GM15510 (cell line): ENCODE measurements around the gene ZBTB32.
A peak's percentile ranks its signal among the peaks of the same experiment; 100 is the strongest.

Source experiments
- POLR2A ChIP-seq: IDR thresholded peaks from 3 replicates; pipeline ENCODE4 v1.6.1; 2011; ENCODE audit warnings: borderline replicate concordance; ENCODE audit not compliant: insufficient read length; ENCODE audit errors: extremely low read depth

Gene ZBTB32

DNA sequence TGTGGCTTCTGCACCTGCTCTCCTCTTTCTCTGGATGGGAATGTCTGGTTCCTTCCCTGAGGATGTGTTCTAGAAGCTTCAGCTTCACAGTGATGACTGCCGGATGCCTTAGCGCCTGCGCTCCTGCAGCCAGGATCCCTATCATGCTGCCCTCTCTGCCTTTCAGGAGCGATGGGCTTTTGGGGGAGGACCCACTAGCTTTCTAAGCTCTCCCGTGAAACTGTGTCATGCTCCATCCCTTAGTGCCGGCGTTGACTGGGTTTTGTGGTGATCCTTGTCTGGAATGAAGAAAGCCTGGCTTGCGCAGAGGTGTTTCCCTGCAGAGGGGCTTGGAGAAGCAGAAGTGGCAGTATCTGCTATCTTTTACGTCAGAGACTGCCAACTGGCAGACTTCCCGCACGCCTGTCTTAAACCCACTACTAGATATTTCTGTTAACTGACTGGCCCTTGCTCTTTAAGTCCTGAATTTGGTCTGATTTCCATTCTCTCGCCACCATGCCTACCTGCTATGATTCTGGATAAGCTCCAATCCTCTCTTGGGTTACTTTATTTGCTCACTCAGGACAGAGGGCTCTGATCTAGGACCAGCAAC, 9.6 kb downstream of the ZBTB32 start:
- TF ChIP-seq POLR2A = no peak

GRCh38 chr19:35714601-35715354, 10.4 kb downstream of the ZBTB32 start:
- peak; percentile 20 for TF ChIP-seq POLR2A

GRCh38 chr19:35715355-35715809, 11.0 kb downstream of the ZBTB32 start:
- no peak for TF ChIP-seq POLR2A

DNA sequence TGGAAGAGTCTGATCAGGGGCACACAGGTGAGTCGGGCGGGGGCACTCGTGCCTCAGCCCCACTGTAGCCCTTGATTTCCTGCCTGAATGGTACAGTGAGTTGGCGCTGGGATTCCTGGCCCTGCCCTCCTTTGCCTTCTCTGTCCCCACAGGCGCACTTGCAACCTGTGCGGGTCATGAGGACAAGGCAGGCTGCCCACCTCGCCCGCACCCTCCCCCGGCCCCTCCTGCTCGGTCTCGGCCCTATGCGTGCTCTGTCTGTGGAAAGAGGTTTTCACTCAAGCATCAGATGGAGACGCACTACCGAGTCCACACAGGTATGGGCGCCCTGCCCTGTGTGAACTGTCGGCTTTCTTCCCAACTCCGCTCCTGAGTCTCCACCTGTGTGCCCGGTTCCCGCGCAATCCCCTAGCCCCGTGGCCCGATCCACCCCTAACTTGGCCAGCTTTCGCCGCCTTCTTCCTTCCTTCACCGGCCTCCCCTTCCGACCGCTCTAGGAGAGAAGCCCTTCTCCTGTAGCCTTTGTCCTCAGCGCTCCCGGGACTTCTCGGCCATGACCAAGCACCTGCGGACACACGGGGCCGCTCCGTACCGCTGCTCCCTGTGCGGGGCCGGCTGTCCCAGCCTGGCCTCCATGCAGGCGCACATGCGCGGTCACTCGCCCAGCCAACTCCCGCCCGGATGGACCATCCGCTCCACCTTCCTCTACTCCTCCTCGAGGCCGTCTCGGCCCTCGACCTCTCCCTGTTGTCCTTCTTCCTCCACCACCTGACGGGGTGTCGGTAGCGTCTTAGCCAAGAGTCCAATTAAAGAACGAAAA, 11.8 kb downstream of the ZBTB32 start:
- TF ChIP-seq POLR2A = peak; percentile 23

- peak; percentile 60 for TF ChIP-seq POLR2A
These were observed 12.7 kb downstream of the ZBTB32 start for GRCh38 chr19:35716801-35717664.

GRCh38 chr19:35717665-35718344, 13.4 kb downstream of the ZBTB32 start, which contains the start of gene KMT2B:
Gene KMT2B (plus strand): TSS chr19:35718003. CDS start chr19:35718019, 16 bp downstream.
- peak; percentile 42 for TF ChIP-seq POLR2A

DNA sequence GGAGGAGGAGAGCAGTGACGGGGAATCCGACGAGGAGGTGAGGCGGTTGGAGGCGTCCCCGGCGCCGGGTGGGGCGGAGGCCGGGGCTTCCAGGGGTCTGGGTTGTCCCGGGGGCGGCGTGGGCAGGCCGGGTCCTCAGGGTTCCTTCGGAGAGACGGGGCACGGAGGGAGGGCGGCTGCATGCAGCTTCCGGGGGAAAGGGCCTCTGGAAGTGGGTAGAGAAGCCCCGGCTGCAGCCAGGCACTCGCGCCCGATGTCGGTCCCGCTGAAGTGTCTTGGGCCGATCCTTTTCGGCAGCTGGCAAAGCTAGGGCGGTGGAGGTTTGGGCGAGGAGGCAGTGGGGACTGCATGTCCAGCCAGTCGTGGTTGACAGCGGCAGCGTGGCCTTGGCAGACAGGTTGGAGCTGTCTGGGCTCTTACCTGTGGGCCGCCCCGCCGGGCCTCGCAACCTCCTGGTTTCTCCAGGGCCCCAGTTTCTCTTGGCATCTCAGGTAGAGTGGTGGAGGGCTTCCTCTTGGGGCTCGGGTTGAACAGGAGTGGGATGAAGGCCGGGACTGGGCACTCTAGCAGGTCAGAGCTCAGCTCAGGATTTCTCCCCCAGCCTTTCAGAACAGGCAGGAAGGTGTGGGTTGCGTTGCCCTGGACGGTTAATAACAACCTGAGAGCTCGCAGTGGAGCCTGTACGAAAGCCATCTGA, 14.1 kb downstream of the ZBTB32 start:
- peak; percentile 7 for TF ChIP-seq POLR2A

- no peak for TF ChIP-seq POLR2A
These were observed 15.2 kb downstream of the ZBTB32 start for GRCh38 chr19:35719402-35720162.

- no peak for TF ChIP-seq POLR2A
These were observed 15.8 kb downstream of the ZBTB32 start for GRCh38 chr19:35720163-35720524.

DNA sequence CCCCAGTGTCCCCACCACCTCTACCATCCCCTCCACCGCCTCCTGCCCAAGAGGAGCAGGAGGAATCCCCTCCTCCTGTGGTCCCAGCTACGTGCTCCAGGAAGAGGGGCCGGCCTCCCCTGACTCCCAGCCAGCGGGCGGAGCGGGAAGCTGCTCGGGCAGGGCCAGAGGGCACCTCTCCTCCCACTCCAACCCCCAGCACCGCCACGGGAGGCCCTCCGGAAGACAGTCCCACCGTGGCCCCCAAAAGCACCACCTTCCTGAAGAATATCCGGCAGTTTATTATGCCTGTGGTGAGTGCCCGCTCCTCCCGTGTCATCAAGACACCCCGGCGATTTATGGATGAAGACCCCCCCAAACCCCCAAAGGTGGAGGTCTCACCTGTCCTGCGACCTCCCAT, 16.3 kb downstream of the ZBTB32 start:
- TF ChIP-seq POLR2A = no peak

- TF ChIP-seq POLR2A = no peak
These were observed 17.0 kb downstream of the ZBTB32 start for GRCh38 chr19:35721374-35721773.

GRCh38 chr19:35722461-35722860, 18.1 kb downstream of the ZBTB32 start:
- no peak for TF ChIP-seq POLR2A

GRCh38 chr19:35722897-35723296, 18.5 kb downstream of the ZBTB32 start:
- TF ChIP-seq POLR2A = no peak
